Upper lobe of left lung (tissue), 6 donors: ENCODE data around the gene ITGB3. TPM values are rescaled to one million over a fixed set of nuclear protein-coding genes. Genes with fewer than 3 reads are reported as not detected.

Experiments used
- ATAC-seq, 2 donors: fragments of 200-7000 bp; cut with Tn5 transposase; one replicate each; pipeline ENCODE4 v1.9.1; 2022; ENCODE audit warnings: mild to moderate bottlenecking in 2 of 2, moderate library complexity in 2 of 2; ENCODE audit not compliant: low FRiP score in 2 of 2
- DNase-seq, 2 donors: peaks; one replicate each; pipeline ENCODE4 v3.0.0-alpha.2; 2019 to 2020
- H3K27ac ChIP-seq, 4 donors: fragments of 200-600 bp; sonication (generic); one replicate each; pipeline ENCODE4 v1.5.1; 2016 to 2019
- H3K27me3 ChIP-seq, 4 donors: fragments of 200-600 bp; sonication (generic); one replicate each; pipeline ENCODE4 v1.5.1; 2017 to 2019
- H3K36me3 ChIP-seq, 4 donors: fragments of 200-600 bp; sonication (generic); one replicate each; pipeline ENCODE4 v1.5.1; 2016 to 2019
- H3K4me1 ChIP-seq, 4 donors: fragments of 200-600 bp; sonication (generic); one replicate each; pipeline ENCODE4 v1.5.1; 2018 to 2019
- H3K4me3 ChIP-seq, 4 donors: fragments of 200-600 bp; sonication (generic); one replicate each; pipeline ENCODE4 v1.5.1; 2017 to 2019; ENCODE audit warnings: mild to moderate bottlenecking in 2 of 4, moderate library complexity in 1 of 4
- H3K9me3 ChIP-seq, 4 donors: fragments of 200-600 bp; sonication (generic); one replicate each; pipeline ENCODE4 v1.5.1; 2018 to 2019
- CTCF ChIP-seq, 6 experiments: fragments of 450-650 bp in 4 of 6; fragments of 200-600 bp in 2 of 6; sonication (generic) in 2 of 6; IDR thresholded peaks; one replicate each; pipeline ENCODE4 v1.5.1; 2016 to 2019; ENCODE audit warnings: antibody characterized with exemption in 6 of 6
- EP300 ChIP-seq, 4 donors: sonication (generic); formaldehyde crosslinking; IDR thresholded peaks; one replicate each; pipeline ENCODE4 v1.5.1; 2017; ENCODE audit warnings: antibody characterized with exemption in 4 of 4, control low read depth in 2 of 4
- POLR2A ChIP-seq, 4 donors: fragments of 450-650 bp; IDR thresholded peaks; one replicate each; pipeline ENCODE4 v1.5.1; 2016 to 2017; ENCODE audit warnings: antibody characterized with exemption in 4 of 4, mild to moderate bottlenecking in 2 of 4
- POLR2AphosphoS5 ChIP-seq, 2 donors: sonication (generic); formaldehyde crosslinking; IDR thresholded peaks; one replicate each; pipeline ENCODE4 v1.5.1; 2017; ENCODE audit warnings: antibody characterized with exemption in 2 of 2
- WGBS, 2 donors: methylation state at CpG; one replicate each; pipeline ENCODE4 v1.1.5; 2017 to 2018; 5-methylcytosine and 5-hydroxymethylcytosine counted together
- total RNA-seq, 6 donors: library from RNA; depleted of rRNA in 4 of 6; stranded (reverse); fragments of >200 nt in 4 of 6; gene quantifications; one replicate each; pipeline versions ENCODE4 v1.1.0 to v1.2.1, GENCODE V29; 2016 to 2021
- donor health status: DM: no; HTN: no; CAD: no; lungs with moderate emphysema.
- donor health status: DM: no; HTN: yes; CAD: no; lungs with severe emphysema.

Gene ITGB3
- total RNA-seq, 6 donors from 2014 or later, result 3.4 to 17.8 (median 9.8) TPM

- TF ChIP-seq CTCF (IDR thresholded peaks at IDR 0.05), result no peak
- no peak for TF ChIP-seq EP300 (IDR thresholded peaks at IDR 0.05)
- no peak for TF ChIP-seq POLR2A (IDR thresholded peaks at IDR 0.05)
- ATAC-seq, result no peak
- no peaks in the 10 kb centered on the region for H3K9me3 ChIP-seq
- WGBS, 2 donors, result 94 to 96% methylated on average over 2 of the region's 2 CpGs
- no peak overlapping the region for H3K4me3 ChIP-seq
- no peaks in the 10 kb centered on the region for H3K36me3 ChIP-seq
- DNase-seq, result no peak
- H3K27ac ChIP-seq, result no peak overlapping the region
- peaks cover 12 to 16% (median 15%) of the 10 kb centered on the region in 4 donors for H3K4me1 ChIP-seq
- H3K27me3 ChIP-seq, result no peaks in the 10 kb centered on the region
Measured at GRCh38 chr17:47235923-47236322, 17.7 kb upstream of the ITGB3 start.

DNA sequence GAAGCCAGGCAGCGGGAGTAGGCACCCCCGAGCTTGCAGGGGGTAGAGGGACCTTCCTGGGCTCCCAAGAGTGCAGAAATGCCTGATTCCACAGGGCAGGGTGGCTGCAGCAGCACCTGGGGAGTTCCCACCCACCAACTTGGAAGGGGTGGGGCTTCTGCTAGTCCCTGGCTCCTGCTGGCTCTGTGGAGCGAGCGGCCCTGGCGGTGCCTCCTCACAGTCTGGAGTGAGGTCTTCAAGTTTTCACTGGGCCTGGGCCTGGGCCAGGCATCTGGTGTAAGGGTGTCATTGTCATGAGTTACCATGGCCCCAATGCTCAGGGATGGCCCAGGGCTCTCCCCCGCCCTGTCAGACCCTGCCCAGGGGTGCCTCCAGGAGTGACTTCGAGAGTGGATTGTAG, 15.8 kb upstream of the ITGB3 start:
- DNase-seq (peak in 1 of 2 donors; percentile 55), ATAC-seq (peak in 1 of 2 donors; percentile 34)
- Histone ChIP-seq H3K27me3 (no peaks in the 10 kb centered on the region), H3K27ac (no peak overlapping the region), H3K4me3 (no peak overlapping the region), H3K4me1 (peaks cover 12 to 18% (median 15%) of the 10 kb centered on the region in 4 donors), H3K36me3 (no peaks in the 10 kb centered on the region), H3K9me3 (no peaks in the 10 kb centered on the region)
- WGBS, 2 donors, result 98 to 100% methylated on average over 3 to 6 of the region's 7 CpGs
- no peak for TF ChIP-seq CTCF (IDR thresholded peaks at IDR 0.05)
- no peak for TF ChIP-seq POLR2AphosphoS5 (IDR thresholded peaks at IDR 0.05)

DNA sequence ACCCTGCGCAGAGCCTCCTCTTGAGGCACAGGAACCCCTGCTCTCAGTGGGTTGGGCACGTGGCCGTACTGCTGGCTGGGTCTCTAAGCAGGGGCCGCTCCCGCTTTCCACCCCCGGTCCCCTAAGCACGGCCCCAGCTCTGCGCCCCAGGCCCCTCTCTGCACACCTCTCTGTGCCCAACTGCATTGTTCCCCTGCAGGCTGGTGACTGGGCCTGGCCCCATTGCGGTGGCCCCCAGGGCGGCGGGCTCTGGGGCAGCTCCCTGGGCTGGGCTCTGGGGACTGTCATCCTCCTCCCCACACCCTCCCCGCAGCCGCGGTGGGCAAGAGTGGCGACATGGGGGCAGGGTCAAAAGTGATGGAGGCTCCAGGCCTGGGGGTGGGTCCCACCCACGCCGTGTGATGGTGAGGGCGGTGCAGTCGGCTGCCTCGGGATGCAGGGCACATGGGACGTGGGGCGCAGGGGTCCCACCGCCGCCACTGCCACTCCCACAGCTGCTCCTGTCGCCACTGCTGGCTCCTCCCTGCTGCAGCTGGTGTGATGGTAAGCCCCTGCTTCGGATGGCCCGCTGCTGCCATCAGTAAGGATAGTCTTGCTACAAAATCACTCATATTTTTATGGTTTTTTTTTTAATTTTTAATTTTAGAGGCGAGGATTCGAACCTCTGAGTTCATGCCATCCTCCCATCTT, 15.2 kb upstream of the ITGB3 start:
- H3K27me3 ChIP-seq, result no peaks in the 10 kb centered on the region
- no peak for TF ChIP-seq POLR2AphosphoS5 (IDR thresholded peaks at IDR 0.05)
- no peak for TF ChIP-seq CTCF (IDR thresholded peaks at IDR 0.05)
- no peak for TF ChIP-seq EP300 (IDR thresholded peaks at IDR 0.05)
- no peak for TF ChIP-seq POLR2A (IDR thresholded peaks at IDR 0.05)
- no peaks in the 10 kb centered on the region for H3K36me3 ChIP-seq
- no peak overlapping the region for H3K27ac ChIP-seq
- H3K4me3 ChIP-seq, result no peak overlapping the region
- ATAC-seq (peak in 1 of 2 donors; percentile 4), DNase-seq (peak in 1 of 2 donors; percentile 78)
- H3K9me3 ChIP-seq, result no peaks in the 10 kb centered on the region
- peaks cover 12 to 18% (median 15%) of the 10 kb centered on the region in 4 donors for H3K4me1 ChIP-seq
- WGBS, 2 donors, result 95% methylated on average over 19 to 21 of the region's 29 CpGs

GRCh38 chr17:47239619-47239966, 14.0 kb upstream of the ITGB3 start:
- peaks cover 12 to 18% (median 15%) of the 10 kb centered on the region in 4 donors for H3K4me1 ChIP-seq
- TF ChIP-seq POLR2A (IDR thresholded peaks at IDR 0.05), result no peak
- no peak for TF ChIP-seq EP300 (IDR thresholded peaks at IDR 0.05)
- TF ChIP-seq CTCF (IDR thresholded peaks at IDR 0.05), result no peak
- TF ChIP-seq POLR2AphosphoS5 (IDR thresholded peaks at IDR 0.05), result no peak
- no peaks in the 10 kb centered on the region for H3K27me3 ChIP-seq
- H3K36me3 ChIP-seq, result no peaks in the 10 kb centered on the region
- WGBS, 2 donors, result 81 to 85% methylated on average over 7 of the region's 7 CpGs
- no peak overlapping the region for H3K4me3 ChIP-seq
- DNase-seq, result no peak
- no peak for ATAC-seq
- peak overlapping the region; percentile 53 to 79 (median 74) for H3K27ac ChIP-seq
- H3K9me3 ChIP-seq, result no peaks in the 10 kb centered on the region
